ENCODE data around the gene TMEM72. TPM values are rescaled to one million over a fixed set of nuclear protein-coding genes. Genes with fewer than 3 reads are reported as not detected.

TMEM72 gene
- total and polyA plus RNA-seq, 7 donors: 0.33 to 11.8 (median 4.1) TPM; not detected in 3

DNA sequence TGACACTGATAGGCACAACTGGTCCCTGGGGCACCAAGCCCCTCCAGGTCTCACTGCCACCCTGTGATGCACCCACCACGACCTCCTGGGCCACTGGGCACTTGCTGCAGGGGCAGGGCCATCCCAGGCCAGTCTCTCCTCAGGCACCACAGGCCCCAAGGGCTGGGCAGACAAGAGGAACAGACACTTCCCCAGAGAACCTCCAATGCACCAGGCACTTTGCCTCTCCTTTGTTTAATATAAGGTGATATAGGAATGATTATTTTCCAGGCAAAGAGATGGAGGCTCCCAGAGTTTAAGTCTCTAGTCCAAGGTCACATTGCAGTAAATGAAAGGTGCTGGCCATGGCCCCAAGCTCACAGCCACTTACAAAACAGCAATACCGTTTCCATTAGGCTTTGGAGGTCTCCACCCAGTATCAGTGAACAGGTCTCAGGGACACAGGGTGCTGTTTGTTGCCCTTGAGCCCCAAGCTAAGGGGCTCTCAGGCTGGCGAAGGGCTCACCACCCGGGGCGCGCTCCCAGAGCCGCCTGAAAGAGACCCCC, 63.0 kb downstream of the TMEM72 start:
- Histone ChIP-seq H3K27me3 (no peaks in the 10 kb centered on the region), H3K4me3 (peak overlapping the region; percentile 54 to 64 (median 54)), H3K9me3 (no peaks in the 10 kb centered on the region), H3K4me1 (peaks cover 0 to 61% (median 56%) of the 10 kb centered on the region in 4 donors), H3K27ac (peak overlapping the region; percentile 88 to 92 (median 90)), H3K36me3 (peaks cover 8 to 54% (median 18%) of the 10 kb centered on the region in 4 donors)
- intact Hi-C loops (cut with DNase I): loop anchor here (1.0 kb wide), 1 partner anchor 15 kb away; the partner anchor contains the start of gene RASSF4
- peak in 2 of 4 donors; percentile 2 to 9 for TF ChIP-seq POLR2AphosphoS5 (IDR thresholded peaks at IDR 0.05)
- TF ChIP-seq, protein P1, sequence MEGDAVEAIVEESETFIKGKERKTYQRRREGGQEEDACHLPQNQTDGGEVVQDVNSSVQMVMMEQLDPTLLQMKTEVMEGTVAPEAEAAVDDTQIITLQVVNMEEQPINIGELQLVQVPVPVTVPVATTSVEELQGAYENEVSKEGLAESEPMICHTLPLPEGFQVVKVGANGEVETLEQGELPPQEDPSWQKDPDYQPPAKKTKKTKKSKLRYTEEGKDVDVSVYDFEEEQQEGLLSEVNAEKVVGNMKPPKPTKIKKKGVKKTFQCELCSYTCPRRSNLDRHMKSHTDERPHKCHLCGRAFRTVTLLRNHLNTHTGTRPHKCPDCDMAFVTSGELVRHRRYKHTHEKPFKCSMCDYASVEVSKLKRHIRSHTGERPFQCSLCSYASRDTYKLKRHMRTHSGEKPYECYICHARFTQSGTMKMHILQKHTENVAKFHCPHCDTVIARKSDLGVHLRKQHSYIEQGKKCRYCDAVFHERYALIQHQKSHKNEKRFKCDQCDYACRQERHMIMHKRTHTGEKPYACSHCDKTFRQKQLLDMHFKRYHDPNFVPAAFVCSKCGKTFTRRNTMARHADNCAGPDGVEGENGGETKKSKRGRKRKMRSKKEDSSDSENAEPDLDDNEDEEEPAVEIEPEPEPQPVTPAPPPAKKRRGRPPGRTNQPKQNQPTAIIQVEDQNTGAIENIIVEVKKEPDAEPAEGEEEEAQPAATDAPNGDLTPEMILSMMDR (IDR thresholded peaks at IDR 0.05): no peak
- 18 to 46% methylated on average over 7 of the region's 7 CpGs for WGBS, 2 donors
- peak; percentile 64 for DNase-seq

DNA sequence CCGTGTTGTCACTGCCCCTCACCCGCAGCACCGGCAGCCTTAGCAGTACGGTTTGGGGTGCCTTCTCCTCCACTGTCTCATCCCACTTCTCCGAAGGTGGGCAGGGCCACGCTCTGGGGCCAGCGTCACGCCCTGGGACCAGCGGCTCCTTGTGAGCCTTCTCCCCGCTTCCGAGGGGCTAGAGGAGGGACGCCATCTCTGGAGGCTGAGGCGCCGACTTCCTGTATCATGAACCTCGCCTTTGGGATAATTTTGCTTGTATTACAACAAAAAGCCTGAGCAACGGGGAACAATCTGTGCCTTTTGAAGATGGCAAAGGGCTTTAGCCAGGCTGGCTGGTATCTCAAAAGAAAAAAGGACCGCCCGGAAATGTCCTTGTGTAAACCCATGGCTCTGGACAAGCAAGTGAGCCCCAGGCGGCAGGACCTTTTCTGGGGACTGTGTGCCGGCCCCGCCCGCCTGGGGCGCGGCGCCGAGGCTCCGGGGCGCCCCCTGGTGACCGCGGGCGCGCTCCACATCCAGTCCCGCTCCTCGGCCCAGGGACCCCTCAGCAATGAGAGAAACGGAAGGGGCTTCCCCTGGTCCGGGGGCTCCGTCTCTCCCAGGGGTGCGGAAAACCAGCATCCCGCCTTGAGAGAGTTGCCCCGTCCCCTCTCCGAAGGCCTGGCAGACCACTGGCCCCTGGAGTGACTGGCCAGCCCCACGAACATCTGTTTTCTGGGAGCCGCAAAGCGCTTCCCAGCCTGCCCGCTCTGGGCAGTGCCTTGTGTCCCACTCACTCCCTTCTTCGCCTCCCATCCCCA, 63.7 kb downstream of the TMEM72 start:
- Histone ChIP-seq H3K36me3 (peaks cover 7 to 53% (median 18%) of the 10 kb centered on the region in 4 donors), H3K27me3 (no peaks in the 10 kb centered on the region), H3K4me1 (peaks cover 0 to 68% (median 62%) of the 10 kb centered on the region in 4 donors), H3K27ac (peak overlapping the region; percentile 88 to 92 (median 90)), H3K9me3 (no peaks in the 10 kb centered on the region), H3K4me3 (peak overlapping the region; percentile 54 to 64 (median 54))
- WGBS, 2 donors: 3 to 5% methylated on average over 46 of the region's 46 CpGs
- intact Hi-C loops (cut with DNase I): loop anchor here (1.0 to 5.0 kb wide), 3 partner anchors 16 to 98 kb away; partner anchors contain the start of gene RASSF4
- peak; percentile 89 for DNase-seq
- TF ChIP-seq EP300 (IDR thresholded peaks at IDR 0.05) (no peak), POLR2A (IDR thresholded peaks at IDR 0.05) (no peak), POLR2AphosphoS5 (IDR thresholded peaks at IDR 0.05) (peak; percentile 0 to 72 (median 68))
- TF ChIP-seq, protein P1 (IDR thresholded peaks at IDR 0.05): peak; percentile 53 to 98 (median 91)

DNA sequence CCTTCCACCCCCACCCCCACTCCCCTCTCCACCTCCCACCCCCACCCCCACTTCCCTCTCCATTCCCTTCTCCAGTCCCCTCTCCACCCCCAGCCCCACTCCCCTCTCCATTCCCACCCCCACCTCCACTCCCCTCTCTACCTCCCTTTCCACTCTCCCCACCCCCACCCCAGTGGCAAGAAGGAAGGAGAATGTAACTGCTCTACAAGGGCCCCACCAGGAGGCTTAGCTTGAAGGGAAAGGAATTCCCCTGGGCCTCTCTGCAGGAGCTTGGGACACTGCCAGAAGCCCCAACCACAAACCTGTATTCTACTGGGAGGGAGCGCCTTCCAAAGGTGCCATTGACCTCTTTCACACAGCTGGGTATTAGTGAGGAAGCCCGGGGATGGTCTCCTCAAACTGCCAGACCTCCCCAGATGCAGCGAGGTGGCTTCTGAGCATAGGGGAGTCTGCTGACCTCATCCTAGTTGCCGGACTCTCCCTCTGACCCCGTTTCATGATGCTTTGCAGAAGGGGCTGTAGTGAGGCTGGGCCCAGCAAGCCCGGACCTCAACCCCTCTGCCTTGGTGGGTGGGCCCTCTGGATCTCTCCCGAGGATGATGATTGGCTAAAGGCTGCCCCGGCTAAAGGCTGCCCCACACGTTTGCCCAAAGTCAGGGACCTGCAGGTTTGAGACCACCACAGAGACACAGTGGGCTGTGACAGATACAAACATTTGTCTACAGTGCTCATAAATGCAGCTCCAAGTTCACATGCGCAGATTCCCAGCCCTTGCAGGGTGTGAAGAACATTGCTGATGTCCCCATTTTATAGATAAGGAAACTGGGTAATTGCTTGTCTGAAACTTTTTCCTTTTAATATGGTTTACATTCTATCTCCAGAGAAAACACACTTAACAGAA, 64.5 kb downstream of the TMEM72 start:
- H3K36me3 ChIP-seq: peaks cover 5 to 44% (median 18%) of the 10 kb centered on the region in 4 donors
- no peaks in the 10 kb centered on the region for H3K27me3 ChIP-seq
- peaks cover 0 to 76% (median 71%) of the 10 kb centered on the region in 4 donors for H3K4me1 ChIP-seq
- peak; percentile 90 for DNase-seq
- 42 to 52% methylated on average over 10 of the region's 10 CpGs for WGBS, 2 donors
- no peak for TF ChIP-seq EP300 (IDR thresholded peaks at IDR 0.05)
- TF ChIP-seq, protein P1 (IDR thresholded peaks at IDR 0.05): no peak
- no peak for TF ChIP-seq POLR2A (IDR thresholded peaks at IDR 0.05)
- peak; percentile 22 to 64 (median 46) for TF ChIP-seq POLR2AphosphoS5 (IDR thresholded peaks at IDR 0.05)
- intact Hi-C loops (cut with DNase I): loop anchor here (1.0 to 5.0 kb wide), 2 partner anchors 43 to 98 kb away; no protein-coding TSS in a partner anchor
- H3K27ac ChIP-seq: peak overlapping the region; percentile 88 to 92 (median 90)
- no peaks in the 10 kb centered on the region for H3K9me3 ChIP-seq
- peak overlapping the region; percentile 54 to 64 (median 54) for H3K4me3 ChIP-seq

All from sigmoid colon (tissue), 7 donors.